HG02885 (cell line): Measurements from ENCODE around the gene RPS27.
"Not testable (repeated sequence)": the region's sequence is repeated elsewhere in the genome, so short reads cannot be mapped to it uniquely, and the experiment has no call there.

Experiments used
- ATAC-seq: cut with Tn5 transposase; IDR thresholded peaks from one replicate; pipeline ENCODE4 v1.9.1; 2021; ENCODE audit warnings: mild to moderate bottlenecking; ENCODE audit not compliant: unreplicated experiment, poor library complexity

The RPS27 gene

GRCh38 chr1:153960206-153960605 is 30.4 kb upstream of the RPS27 start:
- ATAC-seq: no peak

GRCh38 chr1:153961421-153961820 is 29.1 kb upstream of the RPS27 start:
- no peak for ATAC-seq

GRCh38 chr1:153962088-153963029 is 28.2 kb upstream of the RPS27 start:
- ATAC-seq: no peak

- peak; percentile 56 for ATAC-seq
Observed at GRCh38 chr1:153963030-153963849, 27.3 kb upstream of the RPS27 start, which contains the start of gene SLC39A1. Gene SLC39A1, minus strand, starts transcription at chr1:153963537. Its CDS starts 822 bp downstream, at chr1:153962715.

- ATAC-seq: no peak
Observed at GRCh38 chr1:153963850-153964331, 26.7 kb upstream of the RPS27 start.

- peak; percentile 75 for ATAC-seq
Observed at GRCh38 chr1:153967107-153967999, 23.2 kb upstream of the RPS27 start, which contains the start of gene CREB3L4. Gene CREB3L4, plus strand, starts transcription at chr1:153967902. Its CDS starts 624 bp downstream, at chr1:153968526.

GRCh38 chr1:153968000-153968363 is 22.6 kb upstream of the RPS27 start:
- no peak for ATAC-seq

GRCh38 chr1:153968408-153968807 is 22.2 kb upstream of the RPS27 start:
- no peak for ATAC-seq

GRCh38 chr1:153968972-153969371 is 21.6 kb upstream of the RPS27 start:
- ATAC-seq: no peak

- no peak for ATAC-seq
Observed at GRCh38 chr1:153970346-153970745, 20.2 kb upstream of the RPS27 start.

- ATAC-seq: no peak
Observed at GRCh38 chr1:153973071-153973470, 17.5 kb upstream of the RPS27 start.

- no peak for ATAC-seq
Observed at GRCh38 chr1:153973525-153973924, 17.0 kb upstream of the RPS27 start.

GRCh38 chr1:153976819-153977249 is 13.7 kb upstream of the RPS27 start:
- no peak for ATAC-seq

GRCh38 chr1:153977250-153978240 is 13.0 kb upstream of the RPS27 start, which contains the start of gene JTB:
Gene JTB, minus strand, starts transcription at chr1:153977674. Its CDS starts 422 bp downstream, at chr1:153977252.
- peak; percentile 85 for ATAC-seq

GRCh38 chr1:153978274-153978909 is 12.2 kb upstream of the RPS27 start:
- no peak for ATAC-seq

- ATAC-seq: not testable (repeated sequence)
Observed at GRCh38 chr1:153979091-153979490, 11.5 kb upstream of the RPS27 start.

GRCh38 chr1:153981735-153982134 is 8.8 kb upstream of the RPS27 start:
- ATAC-seq: not testable (repeated sequence)
